ENCODE results near the gene BARD1. TPM values are rescaled to one million over a fixed set of nuclear protein-coding genes. Genes with fewer than 3 reads are reported as not detected.

Gene BARD1
- total and polyA plus RNA-seq, 2 experiments from 2014 or later, result 6.1 to 14.5 TPM

GRCh38 chr2:214737188-214737587 is 72.3 kb downstream of the BARD1 start:
- H2AFZ ChIP-seq, result no peak overlapping the region

GRCh38 chr2:214730800-214731407 is 78.6 kb downstream of the BARD1 start:
- Histone ChIP-seq H3K27ac (no peak overlapping the region), H3K27me3 (no peaks in the 10 kb centered on the region), H3K4me1 (ENCODE audit: insufficient read depth) (no peaks in the 10 kb centered on the region), H3K4me2 (no peak overlapping the region), H3K9me3 (ENCODE audit: low read depth) (no peaks in the 10 kb centered on the region), H3K79me2 (no peaks in the 10 kb centered on the region), H2AFZ (no peak overlapping the region), H3K9me2 (replicated peaks; ENCODE audit: insufficient read depth) (no peaks in the 10 kb centered on the region), H3K4me3 (no peak overlapping the region), H4K20me1 (ENCODE audit: insufficient read depth, poor library complexity, severe bottlenecking) (no peaks in the 10 kb centered on the region), H3K36me3 (replicated peaks; ENCODE audit: insufficient read depth, low read depth) (no peaks in the 10 kb centered on the region)
- 84% methylated on average over 3 of the region's 3 CpGs for WGBS (ENCODE audit: low lambda C conversion rate, missing lambda C conversion rate)
- no peak for TF ChIP-seq CTCF (IDR thresholded peaks at IDR 0.05; ENCODE audit: poor library complexity)
- no peak for TF ChIP-seq EZH2 (IDR thresholded peaks at IDR 0.05; ENCODE audit: borderline replicate concordance)
- no peak for TF ChIP-seq EZH2phosphoT487 (IDR thresholded peaks at IDR 0.05; ENCODE audit: low read depth, severe bottlenecking, unreplicated experiment)
- DNase-seq (ENCODE audit: low spot score), result no peak

More at GRCh38 chr2:214737188-214737587, 72.3 kb downstream of the BARD1 start:
- Histone ChIP-seq H3K27me3 (no peaks in the 10 kb centered on the region), H3K9me3 (ENCODE audit: low read depth) (no peaks in the 10 kb centered on the region), H3K4me1 (ENCODE audit: insufficient read depth) (no peaks in the 10 kb centered on the region), H3K36me3 (replicated peaks; ENCODE audit: insufficient read depth, low read depth) (no peaks in the 10 kb centered on the region), H4K20me1 (ENCODE audit: insufficient read depth, poor library complexity, severe bottlenecking) (no peaks in the 10 kb centered on the region), H3K27ac (no peak overlapping the region), H3K4me3 (no peak overlapping the region), H3K79me2 (no peaks in the 10 kb centered on the region), H3K9me2 (replicated peaks; ENCODE audit: insufficient read depth) (no peaks in the 10 kb centered on the region), H3K4me2 (no peak overlapping the region)
- no peak for DNase-seq (ENCODE audit: low spot score)
- 83% methylated on average over 3 of the region's 3 CpGs for WGBS (ENCODE audit: low lambda C conversion rate, missing lambda C conversion rate)
- TF ChIP-seq EZH2 (IDR thresholded peaks at IDR 0.05; ENCODE audit: borderline replicate concordance) (no peak), CTCF (IDR thresholded peaks at IDR 0.05; ENCODE audit: poor library complexity) (no peak), EZH2phosphoT487 (IDR thresholded peaks at IDR 0.05; ENCODE audit: low read depth, severe bottlenecking, unreplicated experiment) (no peak)

GRCh38 chr2:214730248-214730647 is 79.2 kb downstream of the BARD1 start:
- no peak overlapping the region for H3K4me3 ChIP-seq
- no peaks in the 10 kb centered on the region for H3K36me3 ChIP-seq (replicated peaks; ENCODE audit: insufficient read depth, low read depth)
- no peak for DNase-seq (ENCODE audit: low spot score)
- no peaks in the 10 kb centered on the region for H3K4me1 ChIP-seq (ENCODE audit: insufficient read depth)
- H3K27me3 ChIP-seq, result no peaks in the 10 kb centered on the region
- no peaks in the 10 kb centered on the region for H4K20me1 ChIP-seq (ENCODE audit: insufficient read depth, poor library complexity, severe bottlenecking)
- no peaks in the 10 kb centered on the region for H3K9me3 ChIP-seq (ENCODE audit: low read depth)
- no peaks in the 10 kb centered on the region for H3K9me2 ChIP-seq (replicated peaks; ENCODE audit: insufficient read depth)
- H3K79me2 ChIP-seq, result no peaks in the 10 kb centered on the region
- H3K4me2 ChIP-seq, result no peak overlapping the region
- H2AFZ ChIP-seq, result no peak overlapping the region
- WGBS (ENCODE audit: low lambda C conversion rate, missing lambda C conversion rate), result 71% methylated on average over 3 of the region's 3 CpGs
- no peak for TF ChIP-seq EZH2 (IDR thresholded peaks at IDR 0.05; ENCODE audit: borderline replicate concordance)
- TF ChIP-seq CTCF (IDR thresholded peaks at IDR 0.05; ENCODE audit: poor library complexity), result no peak
- TF ChIP-seq EZH2phosphoT487 (IDR thresholded peaks at IDR 0.05; ENCODE audit: low read depth, severe bottlenecking, unreplicated experiment), result no peak
- no peak overlapping the region for H3K27ac ChIP-seq

Data from hepatocyte (in vitro differentiated cells).